ENCODE results near the gene LYG2.

DNA sequence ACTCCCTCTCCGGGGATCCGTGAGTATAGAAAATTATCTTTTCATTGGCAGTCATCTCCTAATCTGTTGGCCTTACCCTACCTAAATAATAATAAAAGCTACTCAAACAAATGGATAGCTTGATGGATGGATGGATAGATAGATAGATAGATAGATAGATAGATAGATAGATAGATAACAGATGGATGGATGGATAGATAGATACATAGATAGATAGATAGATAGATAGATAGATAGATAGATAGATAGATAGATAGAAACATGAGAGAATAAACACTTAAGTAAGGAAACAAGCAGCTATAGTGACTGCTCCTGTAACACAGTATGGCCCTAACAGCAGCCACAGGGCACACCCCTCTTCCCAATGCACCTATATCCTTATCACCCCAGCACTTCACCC, 39.4 kb downstream of the LYG2 start:
- TF ChIP-seq POLR2AphosphoS5 (IDR thresholded peaks at IDR 0.05) (no peak), EZH2 (IDR thresholded peaks at IDR 0.05; ENCODE audit: borderline replicate concordance, insufficient read depth, low read length, poor library complexity, severe bottlenecking) (no peak), EP300 (conservative IDR thresholded peaks at IDR 0.05; ENCODE audit: poor library complexity, severe bottlenecking) (no peak), TAF1 (IDR thresholded peaks at IDR 0.05; ENCODE audit: low read depth) (no peak)
- TF ChIP-seq, protein P1, sequence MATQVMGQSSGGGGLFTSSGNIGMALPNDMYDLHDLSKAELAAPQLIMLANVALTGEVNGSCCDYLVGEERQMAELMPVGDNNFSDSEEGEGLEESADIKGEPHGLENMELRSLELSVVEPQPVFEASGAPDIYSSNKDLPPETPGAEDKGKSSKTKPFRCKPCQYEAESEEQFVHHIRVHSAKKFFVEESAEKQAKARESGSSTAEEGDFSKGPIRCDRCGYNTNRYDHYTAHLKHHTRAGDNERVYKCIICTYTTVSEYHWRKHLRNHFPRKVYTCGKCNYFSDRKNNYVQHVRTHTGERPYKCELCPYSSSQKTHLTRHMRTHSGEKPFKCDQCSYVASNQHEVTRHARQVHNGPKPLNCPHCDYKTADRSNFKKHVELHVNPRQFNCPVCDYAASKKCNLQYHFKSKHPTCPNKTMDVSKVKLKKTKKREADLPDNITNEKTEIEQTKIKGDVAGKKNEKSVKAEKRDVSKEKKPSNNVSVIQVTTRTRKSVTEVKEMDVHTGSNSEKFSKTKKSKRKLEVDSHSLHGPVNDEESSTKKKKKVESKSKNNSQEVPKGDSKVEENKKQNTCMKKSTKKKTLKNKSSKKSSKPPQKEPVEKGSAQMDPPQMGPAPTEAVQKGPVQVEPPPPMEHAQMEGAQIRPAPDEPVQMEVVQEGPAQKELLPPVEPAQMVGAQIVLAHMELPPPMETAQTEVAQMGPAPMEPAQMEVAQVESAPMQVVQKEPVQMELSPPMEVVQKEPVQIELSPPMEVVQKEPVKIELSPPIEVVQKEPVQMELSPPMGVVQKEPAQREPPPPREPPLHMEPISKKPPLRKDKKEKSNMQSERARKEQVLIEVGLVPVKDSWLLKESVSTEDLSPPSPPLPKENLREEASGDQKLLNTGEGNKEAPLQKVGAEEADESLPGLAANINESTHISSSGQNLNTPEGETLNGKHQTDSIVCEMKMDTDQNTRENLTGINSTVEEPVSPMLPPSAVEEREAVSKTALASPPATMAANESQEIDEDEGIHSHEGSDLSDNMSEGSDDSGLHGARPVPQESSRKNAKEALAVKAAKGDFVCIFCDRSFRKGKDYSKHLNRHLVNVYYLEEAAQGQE (IDR thresholded peaks at IDR 0.05; ENCODE audit: borderline replicate concordance) = no peak
- TF ChIP-seq, protein P2, sequence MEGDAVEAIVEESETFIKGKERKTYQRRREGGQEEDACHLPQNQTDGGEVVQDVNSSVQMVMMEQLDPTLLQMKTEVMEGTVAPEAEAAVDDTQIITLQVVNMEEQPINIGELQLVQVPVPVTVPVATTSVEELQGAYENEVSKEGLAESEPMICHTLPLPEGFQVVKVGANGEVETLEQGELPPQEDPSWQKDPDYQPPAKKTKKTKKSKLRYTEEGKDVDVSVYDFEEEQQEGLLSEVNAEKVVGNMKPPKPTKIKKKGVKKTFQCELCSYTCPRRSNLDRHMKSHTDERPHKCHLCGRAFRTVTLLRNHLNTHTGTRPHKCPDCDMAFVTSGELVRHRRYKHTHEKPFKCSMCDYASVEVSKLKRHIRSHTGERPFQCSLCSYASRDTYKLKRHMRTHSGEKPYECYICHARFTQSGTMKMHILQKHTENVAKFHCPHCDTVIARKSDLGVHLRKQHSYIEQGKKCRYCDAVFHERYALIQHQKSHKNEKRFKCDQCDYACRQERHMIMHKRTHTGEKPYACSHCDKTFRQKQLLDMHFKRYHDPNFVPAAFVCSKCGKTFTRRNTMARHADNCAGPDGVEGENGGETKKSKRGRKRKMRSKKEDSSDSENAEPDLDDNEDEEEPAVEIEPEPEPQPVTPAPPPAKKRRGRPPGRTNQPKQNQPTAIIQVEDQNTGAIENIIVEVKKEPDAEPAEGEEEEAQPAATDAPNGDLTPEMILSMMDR (IDR thresholded peaks at IDR 0.05; ENCODE audit: poor library complexity, severe bottlenecking) = no peak
